ENCODE measurements around the gene SGMS1. TPM values are rescaled to one million over a fixed set of nuclear protein-coding genes. Genes with fewer than 3 reads are reported as not detected.

Gene SGMS1
- total RNA-seq, 4 donors from 2014 or later: 64.3 to 132 (median 87.0) TPM

DNA sequence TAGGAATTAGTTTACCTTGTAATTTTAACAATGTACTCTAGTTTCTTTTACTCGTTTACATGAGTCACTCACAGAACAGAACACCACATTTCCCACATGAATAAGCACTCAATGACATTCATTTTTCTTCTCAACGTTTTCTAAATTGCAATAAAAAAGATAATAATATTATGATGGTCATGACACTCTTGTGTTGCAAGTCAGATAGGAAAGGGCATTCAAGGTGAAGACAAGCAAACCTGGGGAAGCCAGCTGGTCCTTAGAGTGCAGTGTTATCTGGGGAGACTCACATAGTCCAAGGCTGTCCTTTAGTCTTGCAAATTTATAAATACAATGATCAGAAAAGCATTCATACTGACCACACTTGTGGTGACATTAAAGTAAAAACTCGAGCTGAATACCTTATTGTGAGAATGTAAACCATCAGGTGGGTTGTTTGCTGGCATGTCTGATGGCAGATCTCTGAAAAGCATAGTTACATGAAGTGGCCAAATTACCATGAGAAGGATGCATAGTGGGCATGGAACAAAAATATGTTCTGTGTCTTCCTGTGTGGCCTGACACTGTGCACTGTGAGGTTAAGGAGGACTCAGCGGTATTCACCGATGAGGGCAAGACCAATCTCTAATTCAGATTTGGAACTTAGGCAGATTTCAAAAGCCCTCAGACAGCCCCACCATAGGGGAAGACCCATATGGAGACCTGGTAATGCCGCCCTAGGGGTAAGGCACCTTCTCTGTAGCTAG is 213.5 kb downstream of the SGMS1 start:
- intact Hi-C loops (cut with DNase I): no loop called here
- Histone ChIP-seq H3K9me3 (peaks cover 0 to 6% (median 0%) of the 10 kb centered on the region in 4 donors), H3K27ac (replicated peaks in 1 of 4) (no peak overlapping the region), H3K4me1 (peaks cover 8 to 24% (median 10%) of the 10 kb centered on the region in 4 donors), H3K36me3 (no peaks in the 10 kb centered on the region), H3K27me3 (no peaks in the 10 kb centered on the region), H3K4me3 (no peak overlapping the region)
- no peak for DNase-seq (ENCODE audit: extremely low spot score)
- 79% methylated on average over 6 of the region's 6 CpGs for WGBS
- TF ChIP-seq POLR2AphosphoS5 (IDR thresholded peaks at IDR 0.05) (no peak), POLR2A (IDR thresholded peaks at IDR 0.05; ENCODE audit: low read depth) (no peak), EP300 (IDR thresholded peaks at IDR 0.05) (no peak)
- TF ChIP-seq, protein P1, sequence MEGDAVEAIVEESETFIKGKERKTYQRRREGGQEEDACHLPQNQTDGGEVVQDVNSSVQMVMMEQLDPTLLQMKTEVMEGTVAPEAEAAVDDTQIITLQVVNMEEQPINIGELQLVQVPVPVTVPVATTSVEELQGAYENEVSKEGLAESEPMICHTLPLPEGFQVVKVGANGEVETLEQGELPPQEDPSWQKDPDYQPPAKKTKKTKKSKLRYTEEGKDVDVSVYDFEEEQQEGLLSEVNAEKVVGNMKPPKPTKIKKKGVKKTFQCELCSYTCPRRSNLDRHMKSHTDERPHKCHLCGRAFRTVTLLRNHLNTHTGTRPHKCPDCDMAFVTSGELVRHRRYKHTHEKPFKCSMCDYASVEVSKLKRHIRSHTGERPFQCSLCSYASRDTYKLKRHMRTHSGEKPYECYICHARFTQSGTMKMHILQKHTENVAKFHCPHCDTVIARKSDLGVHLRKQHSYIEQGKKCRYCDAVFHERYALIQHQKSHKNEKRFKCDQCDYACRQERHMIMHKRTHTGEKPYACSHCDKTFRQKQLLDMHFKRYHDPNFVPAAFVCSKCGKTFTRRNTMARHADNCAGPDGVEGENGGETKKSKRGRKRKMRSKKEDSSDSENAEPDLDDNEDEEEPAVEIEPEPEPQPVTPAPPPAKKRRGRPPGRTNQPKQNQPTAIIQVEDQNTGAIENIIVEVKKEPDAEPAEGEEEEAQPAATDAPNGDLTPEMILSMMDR (IDR thresholded peaks at IDR 0.05): no peak

DNA sequence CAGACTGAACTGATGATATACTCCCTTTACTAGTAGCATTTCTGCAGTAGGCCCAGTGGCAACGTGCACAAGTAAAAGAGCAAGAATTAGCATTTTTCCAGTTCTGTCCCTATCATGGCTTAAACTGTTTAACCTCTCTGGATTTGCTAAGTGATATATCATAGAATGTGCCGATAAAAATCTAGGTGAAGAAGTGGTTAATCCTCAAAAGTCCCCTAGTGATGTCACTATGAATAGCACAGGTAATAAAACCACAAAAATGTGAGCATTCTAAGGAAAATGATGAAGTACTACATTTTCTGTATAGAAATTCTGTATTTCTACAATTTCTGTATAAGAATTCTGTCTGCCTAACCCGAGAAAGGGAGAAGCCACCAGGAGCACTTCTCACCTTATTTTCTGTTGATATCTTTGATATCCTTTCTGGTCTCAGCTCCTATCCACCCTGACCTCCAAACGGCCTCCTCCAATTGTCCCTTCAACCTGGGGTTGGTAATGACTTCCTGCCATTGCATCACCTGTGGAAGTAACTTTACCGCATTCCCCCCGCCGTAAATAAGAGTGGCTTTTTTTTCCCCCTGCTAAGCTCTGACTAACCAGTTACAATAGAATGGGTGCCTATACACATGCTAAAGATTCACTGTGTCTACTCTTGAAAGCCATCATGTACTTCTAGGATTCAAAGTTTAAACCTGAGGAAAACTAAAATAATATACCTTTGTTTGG is 216.5 kb downstream of the SGMS1 start:
- no peaks in the 10 kb centered on the region for H3K36me3 ChIP-seq
- WGBS: 94% methylated on average over 7 of the region's 7 CpGs
- H3K9me3 ChIP-seq: peaks cover 0 to 6% (median 0%) of the 10 kb centered on the region in 4 donors
- no peak overlapping the region for H3K4me3 ChIP-seq
- no peak overlapping the region for H3K27ac ChIP-seq (replicated peaks in 1 of 4)
- H3K27me3 ChIP-seq: no peaks in the 10 kb centered on the region
- peaks cover 0 to 13% (median 9%) of the 10 kb centered on the region in 4 donors for H3K4me1 ChIP-seq
- TF ChIP-seq, protein P1 (IDR thresholded peaks at IDR 0.05): no peak
- intact Hi-C loops (cut with DNase I): no loop called here
- no peak for DNase-seq (ENCODE audit: extremely low spot score)

DNA sequence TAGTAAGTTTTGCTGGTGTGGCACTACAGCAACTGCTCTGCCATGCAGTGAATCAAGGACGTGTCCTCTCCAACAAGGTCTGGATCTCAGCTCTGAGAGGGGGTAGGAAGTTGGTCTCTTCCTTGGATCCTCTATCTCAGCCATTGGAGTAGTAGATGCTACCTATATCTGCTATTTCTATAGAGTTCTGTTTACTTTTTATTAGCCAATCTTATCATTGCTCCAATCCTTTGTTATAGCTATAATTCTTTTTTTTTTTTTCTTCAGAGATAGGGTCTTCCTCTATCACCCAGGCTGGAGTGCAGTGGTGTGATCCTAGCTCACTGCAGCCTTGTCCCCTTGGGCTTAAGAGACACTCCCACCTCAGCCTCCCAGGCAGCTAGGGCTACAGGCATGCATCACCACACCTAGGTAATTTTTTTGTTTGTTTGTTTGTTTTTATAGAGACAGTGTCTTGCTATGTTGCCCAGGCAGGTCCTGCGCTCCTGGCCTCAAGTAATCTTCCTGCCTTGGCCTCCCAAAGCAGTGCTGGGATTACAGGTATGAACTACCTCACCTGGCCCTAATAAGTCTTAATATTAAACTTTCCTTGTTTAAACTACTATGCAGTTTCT is 217.2 kb downstream of the SGMS1 start:
- TF ChIP-seq EP300 (IDR thresholded peaks at IDR 0.05) (no peak), POLR2AphosphoS5 (IDR thresholded peaks at IDR 0.05) (no peak), POLR2A (IDR thresholded peaks at IDR 0.05; ENCODE audit: low read depth) (no peak)
- TF ChIP-seq, protein P1 (IDR thresholded peaks at IDR 0.05): no peak
- H3K36me3 ChIP-seq: no peaks in the 10 kb centered on the region
- H3K4me1 ChIP-seq: peaks cover 0 to 11% (median 9%) of the 10 kb centered on the region in 4 donors
- DNase-seq (ENCODE audit: extremely low spot score): no peak
- intact Hi-C loops (cut with DNase I): no loop called here
- WGBS: 94% methylated on average over 2 of the region's 2 CpGs
- H3K27ac ChIP-seq (replicated peaks in 1 of 4): no peak overlapping the region
- no peak overlapping the region for H3K4me3 ChIP-seq
- no peaks in the 10 kb centered on the region for H3K27me3 ChIP-seq
- peaks cover 0 to 6% (median 0%) of the 10 kb centered on the region in 4 donors for H3K9me3 ChIP-seq

DNA sequence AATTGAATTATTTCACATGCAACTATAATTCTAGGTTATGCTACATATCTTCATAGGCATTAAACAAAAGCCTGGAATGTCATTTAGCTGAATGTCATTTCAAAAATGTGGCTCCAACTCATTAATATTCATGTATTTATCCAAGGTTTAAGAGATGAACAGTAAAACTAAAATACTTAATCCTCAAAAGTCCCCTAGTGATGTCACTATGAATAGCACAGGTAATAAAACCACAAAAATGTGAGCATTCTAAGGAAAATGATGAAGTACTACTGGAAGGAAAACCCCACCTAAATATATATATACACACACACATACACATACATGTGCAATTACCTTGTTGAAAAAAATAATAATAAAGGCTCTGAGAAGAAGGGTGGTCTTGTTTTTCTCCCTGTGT is 218.0 kb downstream of the SGMS1 start:
- DNase-seq (ENCODE audit: extremely low spot score): no peak
- H3K27ac ChIP-seq (replicated peaks in 1 of 4): no peak overlapping the region
- H3K4me3 ChIP-seq: no peak overlapping the region
- H3K36me3 ChIP-seq: no peaks in the 10 kb centered on the region
- no peaks in the 10 kb centered on the region for H3K27me3 ChIP-seq
- intact Hi-C loops (cut with DNase I): no loop called here
- TF ChIP-seq POLR2AphosphoS5 (IDR thresholded peaks at IDR 0.05) (no peak), EP300 (IDR thresholded peaks at IDR 0.05) (no peak), POLR2A (IDR thresholded peaks at IDR 0.05; ENCODE audit: low read depth) (no peak)
- TF ChIP-seq, protein P1 (IDR thresholded peaks at IDR 0.05): no peak
- H3K9me3 ChIP-seq: peaks cover 0 to 6% (median 0%) of the 10 kb centered on the region in 4 donors
- H3K4me1 ChIP-seq: peaks cover 0 to 11% (median 9%) of the 10 kb centered on the region in 4 donors
